ENCODE measurements around the gene NADK. TPM values are rescaled to one million over a fixed set of nuclear protein-coding genes. Genes with fewer than 3 reads are reported as not detected.

NADK gene
- total and polyA plus RNA-seq, 2 donors (not counting 1 experiment from before 2014, with no cell fraction given): 149 to 184 TPM

GRCh38 chr1:1809489-1809888 lies 31.2 kb upstream of the NADK start:
- no peak overlapping the region for H3K27ac Mint-ChIP-seq
- no peaks in the 10 kb centered on the region for H3K9me3 Mint-ChIP-seq (ENCODE audit: insufficient read depth)
- Histone ChIP-seq H4K20me1 (ENCODE audit: control insufficient read depth, insufficient read depth, low read length, poor library complexity, severe bottlenecking) (peaks cover 53% of the 10 kb centered on the region), H3K4me3 (ENCODE audit: control extremely low read depth in 1 of 5, extremely low read depth in 1 of 5, insufficient read depth in 1 of 5, low read depth in 2 of 5, low read length in 4 of 5) (no peak overlapping the region), H3K9me3 (ENCODE audit: control extremely low read depth in 1 of 3, control insufficient read depth in 2 of 3, insufficient read depth in 1 of 3, low read length in 2 of 3) (no peaks in the 10 kb centered on the region), H3K4me1 (ENCODE audit: control insufficient read depth in 2 of 2, insufficient read depth in 2 of 2, low read length in 2 of 2) (no peaks in the 10 kb centered on the region), H3K79me2 (ENCODE audit: control insufficient read depth, insufficient read depth, low read length) (peaks cover 88% of the 10 kb centered on the region), H3K4me2 (replicated peaks; ENCODE audit: low read depth, low read length, poor library complexity, severe bottlenecking) (no peak overlapping the region), H3K9ac (ENCODE audit: low read length) (no peak overlapping the region), H3K27ac (ENCODE audit: low read length in 2 of 2) (peak overlapping the region in 1 of 2 donors; percentile 12), H3K27me3 (replicated peaks in 1 of 4; ENCODE audit: control extremely low read depth in 1 of 4, control insufficient read depth in 3 of 4, insufficient read depth in 4 of 4, low read length in 3 of 4) (no peaks in the 10 kb centered on the region), H2AFZ (ENCODE audit: insufficient read depth, low read depth, low read length, poor library complexity, severe bottlenecking) (no peak overlapping the region), H3K36me3 (replicated peaks in 1 of 2; ENCODE audit: control extremely low read depth in 1 of 2, control insufficient read depth in 1 of 2, extremely low read depth in 1 of 2, insufficient read depth in 2 of 2, low read length in 1 of 2) (peaks cover 4 to 60% of the 10 kb centered on the region in 2 experiments)
- intact Hi-C loops (cut with micrococcal nuclease): no loop called here
- H3K4me3 Mint-ChIP-seq: no peak overlapping the region
- CTCF ChIA-PET: interaction anchor here (0.8 to 1.3 kb wide), 2 partner anchors 31 to 96 kb away, joined by 4 read pairs; partner anchors contain the start of gene NADK
- no peaks in the 10 kb centered on the region for H3K27me3 Mint-ChIP-seq
- ATAC-seq (ENCODE audit: low read depth) (no peak), DNase-seq (no peak)
- POLR2A ChIA-PET: no interaction called here
- 100% methylated on average over 3 of the region's 6 CpGs for WGBS (ENCODE audit: insufficient coverage)
- H3K4me1 Mint-ChIP-seq: peaks cover 2% of the 10 kb centered on the region
- TF ChIP-seq CTCF (IDR thresholded peaks at IDR 0.05): no peak
- no peak for TF ChIP-seq EZH2 (IDR thresholded peaks at IDR 0.05; ENCODE audit: borderline replicate concordance, insufficient read depth, low read depth, low read length, poor library complexity, severe bottlenecking)

GRCh38 chr1:1808206-1808605 lies 29.9 kb upstream of the NADK start:
- Mint-ChIP-seq H3K27ac (no peak overlapping the region), H3K4me1 (peaks cover 4% of the 10 kb centered on the region), H3K27me3 (no peaks in the 10 kb centered on the region), H3K4me3 (no peak overlapping the region), H3K9me3 (ENCODE audit: insufficient read depth) (no peaks in the 10 kb centered on the region)
- peaks cover 82% of the 10 kb centered on the region for H3K79me2 ChIP-seq (ENCODE audit: control insufficient read depth, insufficient read depth, low read length)
- H3K4me1 ChIP-seq (ENCODE audit: control insufficient read depth in 2 of 2, insufficient read depth in 2 of 2, low read length in 2 of 2): no peaks in the 10 kb centered on the region
- H3K4me2 ChIP-seq (replicated peaks; ENCODE audit: low read depth, low read length, poor library complexity, severe bottlenecking): no peak overlapping the region
- no peaks in the 10 kb centered on the region for H3K27me3 ChIP-seq (replicated peaks in 1 of 4; ENCODE audit: control extremely low read depth in 1 of 4, control insufficient read depth in 3 of 4, insufficient read depth in 4 of 4, low read length in 3 of 4)
- 98% methylated on average over 5 of the region's 10 CpGs for WGBS (ENCODE audit: insufficient coverage)
- no peak overlapping the region for H2AFZ ChIP-seq (ENCODE audit: insufficient read depth, low read depth, low read length, poor library complexity, severe bottlenecking)
- ChIA-PET POLR2A (interaction anchor here (0.6 kb wide), 1 partner anchor 99 kb away, joined by 5 read pairs; no protein-coding TSS in a partner anchor), CTCF (interaction anchor here (1.1 kb wide), 1 partner anchor 97 kb away, joined by 4 read pairs; no protein-coding TSS in a partner anchor)
- H3K36me3 ChIP-seq (replicated peaks in 1 of 2; ENCODE audit: control extremely low read depth in 1 of 2, control insufficient read depth in 1 of 2, extremely low read depth in 1 of 2, insufficient read depth in 2 of 2, low read length in 1 of 2): peaks cover 4 to 56% of the 10 kb centered on the region in 2 experiments
- H4K20me1 ChIP-seq (ENCODE audit: control insufficient read depth, insufficient read depth, low read length, poor library complexity, severe bottlenecking): peaks cover 53% of the 10 kb centered on the region
- intact Hi-C loops (cut with micrococcal nuclease): no loop called here
- H3K9ac ChIP-seq (ENCODE audit: low read length): no peak overlapping the region
- no peaks in the 10 kb centered on the region for H3K9me3 ChIP-seq (ENCODE audit: control extremely low read depth in 1 of 3, control insufficient read depth in 2 of 3, insufficient read depth in 1 of 3, low read length in 2 of 3)
- TF ChIP-seq CTCF (IDR thresholded peaks at IDR 0.05) (no peak), EZH2 (IDR thresholded peaks at IDR 0.05; ENCODE audit: borderline replicate concordance, insufficient read depth, low read depth, low read length, poor library complexity, severe bottlenecking) (no peak)
- H3K4me3 ChIP-seq (ENCODE audit: control extremely low read depth in 1 of 5, extremely low read depth in 1 of 5, insufficient read depth in 1 of 5, low read depth in 2 of 5, low read length in 4 of 5): no peak overlapping the region
- no peak overlapping the region for H3K27ac ChIP-seq (ENCODE audit: low read length in 2 of 2)
- ATAC-seq (ENCODE audit: low read depth) (no peak), DNase-seq (no peak)
